K562 (cell line): Measurements from ENCODE around the gene ROM1.

Source experiments
- BACH1 ChIP-seq: fragments of 200-800 bp; sonication (Bioruptor generic); IDR thresholded peaks from 2 replicates; pipeline ENCODE4 v1.6.1; 2016; ENCODE audit warnings: missing genetic modification characterization, missing compliant biosample characterization
- CBFB ChIP-seq: sonication (generic); formaldehyde crosslinking; IDR thresholded peaks from 2 replicates; pipeline ENCODE4 v1.4.0; 2020; ENCODE audit warnings: mild to moderate bottlenecking, missing genetic modification reagents
- FOSL1 ChIP-seq: fragments of 200-800 bp; sonication (Bioruptor generic); conservative IDR thresholded peaks from 2 replicates; pipeline ENCODE4 v1.6.1; 2016; ENCODE audit warnings: missing genetic modification characterization, missing compliant biosample characterization
- LEF1 ChIP-seq: fragments of 450-650 bp; IDR thresholded peaks from 2 replicates; pipeline ENCODE4 v1.6.1; 2016; ENCODE audit warnings: mild to moderate bottlenecking
- NFXL1 ChIP-seq: fragments of 450-650 bp; formaldehyde crosslinking; IDR thresholded peaks from 2 replicates; pipeline ENCODE4 v1.4.0; 2021; ENCODE audit warnings: mild to moderate bottlenecking
- RBM15 ChIP-seq: fragments of 200-400 bp; formaldehyde crosslinking; IDR thresholded peaks from 2 replicates; pipeline ENCODE4 v1.6.1; 2018; ENCODE audit warnings: mild to moderate bottlenecking, low read length, moderate library complexity; ENCODE audit not compliant: insufficient read depth
- ZNF134 ChIP-seq: fragments of 250-450 bp; sonication (Bioruptor Pico); conservative IDR thresholded peaks from 2 replicates; pipeline ENCODE4 v1.4.0; 2020
- ZNF24 ChIP-seq: fragments of 450-650 bp; IDR thresholded peaks from 2 replicates; pipeline ENCODE4 v1.6.1; 2016
- TF ChIP-seq, protein P1 (sequence below), 3 experiments: IDR thresholded peaks in 2 of 3; conservative IDR thresholded peaks in 1 of 3; 2 replicates each; pipeline ENCODE4 v1.5.1; 2011 to 2012; ENCODE audit warnings: low read length in 3 of 3, mild to moderate bottlenecking in 3 of 3, control low read depth in 2 of 3, improper control_type of control experiment in 1 of 3, inconsistent platforms in 1 of 3, low read depth in 1 of 3, mixed read lengths in 1 of 3, moderate library complexity in 1 of 3; ENCODE audit not compliant: insufficient read depth in 2 of 3
- TF ChIP-seq, protein P2 (sequence below): fragments of 150-350 bp; conservative IDR thresholded peaks from 2 replicates; pipeline ENCODE4 v1.6.1; 2014; ENCODE audit warnings: low read length

DNA sequence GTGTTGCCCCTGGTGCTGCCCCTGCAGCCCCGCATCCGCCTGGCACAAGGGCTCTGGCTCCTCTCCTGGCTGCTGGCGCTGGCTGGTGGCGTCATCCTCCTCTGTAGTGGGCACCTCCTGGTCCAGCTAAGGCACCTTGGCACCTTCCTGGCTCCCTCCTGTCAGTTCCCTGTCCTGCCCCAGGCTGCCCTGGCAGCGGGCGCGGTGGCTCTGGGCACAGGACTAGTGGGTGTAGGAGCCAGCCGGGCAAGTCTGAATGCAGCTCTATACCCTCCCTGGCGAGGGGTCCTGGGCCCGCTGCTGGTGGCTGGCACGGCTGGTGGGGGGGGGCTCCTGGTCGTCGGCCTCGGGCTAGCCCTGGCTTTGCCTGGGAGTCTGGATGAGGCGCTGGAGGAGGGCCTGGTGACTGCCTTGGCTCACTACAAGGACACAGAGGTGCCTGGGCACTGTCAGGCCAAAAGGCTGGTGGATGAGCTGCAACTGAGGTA is 278 bp downstream of the ROM1 start:
- TF ChIP-seq ZNF24 = no peak
- TF ChIP-seq, protein P1, sequence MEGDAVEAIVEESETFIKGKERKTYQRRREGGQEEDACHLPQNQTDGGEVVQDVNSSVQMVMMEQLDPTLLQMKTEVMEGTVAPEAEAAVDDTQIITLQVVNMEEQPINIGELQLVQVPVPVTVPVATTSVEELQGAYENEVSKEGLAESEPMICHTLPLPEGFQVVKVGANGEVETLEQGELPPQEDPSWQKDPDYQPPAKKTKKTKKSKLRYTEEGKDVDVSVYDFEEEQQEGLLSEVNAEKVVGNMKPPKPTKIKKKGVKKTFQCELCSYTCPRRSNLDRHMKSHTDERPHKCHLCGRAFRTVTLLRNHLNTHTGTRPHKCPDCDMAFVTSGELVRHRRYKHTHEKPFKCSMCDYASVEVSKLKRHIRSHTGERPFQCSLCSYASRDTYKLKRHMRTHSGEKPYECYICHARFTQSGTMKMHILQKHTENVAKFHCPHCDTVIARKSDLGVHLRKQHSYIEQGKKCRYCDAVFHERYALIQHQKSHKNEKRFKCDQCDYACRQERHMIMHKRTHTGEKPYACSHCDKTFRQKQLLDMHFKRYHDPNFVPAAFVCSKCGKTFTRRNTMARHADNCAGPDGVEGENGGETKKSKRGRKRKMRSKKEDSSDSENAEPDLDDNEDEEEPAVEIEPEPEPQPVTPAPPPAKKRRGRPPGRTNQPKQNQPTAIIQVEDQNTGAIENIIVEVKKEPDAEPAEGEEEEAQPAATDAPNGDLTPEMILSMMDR (IDR thresholded peaks at IDR 0.05 in 2 of 3, conservative IDR thresholded peaks at IDR 0.05 in 1 of 3; ENCODE audit: insufficient read depth in 2 of 3, low read depth in 1 of 3, low read length in 3 of 3) = no peak
- no peak for TF ChIP-seq NFXL1 (CRISPR knock-in tag)
- TF ChIP-seq ZNF134 (CRISPR knock-in tag) = no peak
- no peak for TF ChIP-seq RBM15
- no peak for TF ChIP-seq CBFB (CRISPR knock-in tag)
- TF ChIP-seq, protein P2, sequence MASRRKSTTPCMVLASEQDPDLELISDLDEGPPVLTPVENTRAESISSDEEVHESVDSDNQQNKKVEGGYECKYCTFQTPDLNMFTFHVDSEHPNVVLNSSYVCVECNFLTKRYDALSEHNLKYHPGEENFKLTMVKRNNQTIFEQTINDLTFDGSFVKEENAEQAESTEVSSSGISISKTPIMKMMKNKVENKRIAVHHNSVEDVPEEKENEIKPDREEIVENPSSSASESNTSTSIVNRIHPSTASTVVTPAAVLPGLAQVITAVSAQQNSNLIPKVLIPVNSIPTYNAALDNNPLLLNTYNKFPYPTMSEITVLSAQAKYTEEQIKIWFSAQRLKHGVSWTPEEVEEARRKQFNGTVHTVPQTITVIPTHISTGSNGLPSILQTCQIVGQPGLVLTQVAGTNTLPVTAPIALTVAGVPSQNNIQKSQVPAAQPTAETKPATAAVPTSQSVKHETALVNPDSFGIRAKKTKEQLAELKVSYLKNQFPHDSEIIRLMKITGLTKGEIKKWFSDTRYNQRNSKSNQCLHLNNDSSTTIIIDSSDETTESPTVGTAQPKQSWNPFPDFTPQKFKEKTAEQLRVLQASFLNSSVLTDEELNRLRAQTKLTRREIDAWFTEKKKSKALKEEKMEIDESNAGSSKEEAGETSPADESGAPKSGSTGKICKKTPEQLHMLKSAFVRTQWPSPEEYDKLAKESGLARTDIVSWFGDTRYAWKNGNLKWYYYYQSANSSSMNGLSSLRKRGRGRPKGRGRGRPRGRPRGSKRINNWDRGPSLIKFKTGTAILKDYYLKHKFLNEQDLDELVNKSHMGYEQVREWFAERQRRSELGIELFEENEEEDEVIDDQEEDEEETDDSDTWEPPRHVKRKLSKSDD = no peak
- TF ChIP-seq FOSL1 (tag) = no peak
- TF ChIP-seq LEF1 = no peak
- TF ChIP-seq BACH1 (tag) = no peak
